CD14-positive monocyte (primary cell): Measurements from ENCODE around the gene IGSF1. TPM values are rescaled to one million over a fixed set of nuclear protein-coding genes. Genes with fewer than 3 reads are reported as not detected.
"Not testable (repeated sequence)": the region's sequence is repeated elsewhere in the genome, so short reads cannot be mapped to it uniquely, and the experiment has no call there.

Experiments
- DNase-seq, 3 donors: peaks; one replicate each; pipeline ENCODE4 v3.0.0-alpha.2; 2011 to 2022
- H2AFZ ChIP-seq: 2 replicates; pipeline ENCODE4 v1.6.0; 2012; ENCODE audit warnings: mild to moderate bottlenecking, low read depth, low read length, inconsistent platforms; ENCODE audit not compliant: insufficient read depth, poor library complexity, severe bottlenecking
- H3K27ac ChIP-seq, 2 donors: 1 replicate in 1 of 2; 2 replicates in 1 of 2; pipeline ENCODE4 v1.5.1; 2012 to 2013; ENCODE audit warnings: low read length in 2 of 2, control low read depth in 1 of 2, inconsistent platforms in 1 of 2, low read depth in 1 of 2, mild to moderate bottlenecking in 1 of 2
- H3K27me3 ChIP-seq, 2 donors: one replicate each; pipeline versions ENCODE4 v1.6.0 to v1.6.1; 2011 to 2013; ENCODE audit warnings: low read length in 2 of 2; ENCODE audit not compliant: control insufficient read depth in 2 of 2, insufficient read depth in 2 of 2
- H3K36me3 ChIP-seq, 2 donors: replicated peaks in 1 of 2; 1 replicate in 1 of 2; 2 replicates in 1 of 2; pipeline versions ENCODE4 v1.5.1 to v1.6.1; 2012 to 2013; ENCODE audit warnings: low read length in 2 of 2, control low read depth in 1 of 2, inconsistent platforms in 1 of 2, mild to moderate bottlenecking in 1 of 2; ENCODE audit not compliant: insufficient read depth in 2 of 2, control insufficient read depth in 1 of 2
- H3K4me1 ChIP-seq, 2 donors: 1 replicate in 1 of 2; 2 replicates in 1 of 2; pipeline versions ENCODE4 v1.5.1 to v1.6.1; 2012 to 2013; ENCODE audit warnings: low read length in 2 of 2, control low read depth in 1 of 2, inconsistent platforms in 1 of 2, mild to moderate bottlenecking in 1 of 2, moderate library complexity in 1 of 2; ENCODE audit not compliant: insufficient read depth in 2 of 2, control insufficient read depth in 1 of 2
- H3K4me2 ChIP-seq: replicated peaks from 2 replicates; pipeline ENCODE3; 2012; ENCODE audit warnings: low read length, moderate library complexity, mild to moderate bottlenecking; ENCODE audit not compliant: poor library complexity, severe bottlenecking; ENCODE audit errors: extremely low read depth
- H3K4me3 ChIP-seq, 3 experiments: fragments of 200-600 bp in 1 of 3; sonication (generic) in 1 of 3; replicated peaks in 1 of 3; 1 replicate in 2 of 3; 2 replicates in 1 of 3; pipeline ENCODE4 v1.5.1; 2011 to 2013; ENCODE audit warnings: low read length in 3 of 3, mild to moderate bottlenecking in 3 of 3, control low read depth in 2 of 3, low read depth in 2 of 3, inconsistent platforms in 1 of 3, moderate library complexity in 1 of 3
- H3K79me2 ChIP-seq: 2 replicates; pipeline ENCODE4 v1.6.0; 2012; ENCODE audit warnings: mild to moderate bottlenecking, control low read depth, inconsistent platforms, low read length, moderate library complexity; ENCODE audit not compliant: insufficient read depth
- H3K9ac ChIP-seq: 2 replicates; pipeline ENCODE4 v1.6.0; 2017; ENCODE audit warnings: low read length, mild to moderate bottlenecking; ENCODE audit not compliant: insufficient read depth, poor library complexity, severe bottlenecking
- H3K9me3 ChIP-seq, 2 donors: replicated peaks in 1 of 2; 1 replicate in 1 of 2; 2 replicates in 1 of 2; pipeline versions ENCODE4 v1.5.1 to v1.6.1; 2012 to 2013; ENCODE audit warnings: low read length in 2 of 2, control low read depth in 1 of 2; ENCODE audit not compliant: control insufficient read depth in 1 of 2, insufficient read depth in 1 of 2
- H4K20me1 ChIP-seq: 2 replicates; pipeline ENCODE4 v1.6.0; 2012; ENCODE audit warnings: mild to moderate bottlenecking, low read length, control low read depth, moderate library complexity; ENCODE audit not compliant: insufficient read depth
- H3K27ac Mint-ChIP-seq, 7 donors: one replicate each; pipeline ENCODE4 v1.8.0; 2020; ENCODE audit warnings: mild to moderate bottlenecking in 7 of 7, mixed read lengths in 7 of 7, moderate library complexity in 6 of 7, inconsistent platforms in 2 of 7
- H3K27me3 Mint-ChIP-seq, 3 donors: one replicate each; pipeline ENCODE4 v1.8.0; 2021 to 2022; ENCODE audit warnings: low read depth in 3 of 3, mild to moderate bottlenecking in 3 of 3, mixed read lengths in 3 of 3, moderate library complexity in 3 of 3, inconsistent platforms in 1 of 3
- H3K36me3 Mint-ChIP-seq, 2 donors: one replicate each; pipeline ENCODE4 v1.8.0; 2020; ENCODE audit warnings: mixed read lengths in 2 of 2, inconsistent platforms in 1 of 2, mild to moderate bottlenecking in 1 of 2
- H3K4me1 Mint-ChIP-seq: one replicate; pipeline ENCODE4 v1.8.0; 2020; ENCODE audit warnings: mild to moderate bottlenecking, mixed read lengths
- H3K4me3 Mint-ChIP-seq, 2 donors: one replicate each; pipeline ENCODE4 v1.8.0; 2020; ENCODE audit warnings: mild to moderate bottlenecking in 2 of 2, mixed read lengths in 2 of 2, moderate library complexity in 1 of 2
- H3K9me3 Mint-ChIP-seq, 7 donors: one replicate each; pipeline ENCODE4 v1.8.0; 2020 to 2022; ENCODE audit warnings: mixed read lengths in 7 of 7, mild to moderate bottlenecking in 6 of 7, moderate library complexity in 6 of 7, inconsistent platforms in 2 of 7
- WGBS: methylation state at CpG from one replicate; pipeline ENCODE4 v1.1.5; 2013; ENCODE audit warnings: missing lambda C conversion rate; ENCODE audit not compliant: insufficient coverage; 5-methylcytosine and 5-hydroxymethylcytosine counted together
- intact Hi-C, 2 donors: fragments of 100-400 bp; cut with micrococcal nuclease; formaldehyde crosslinking; loops; one replicate each; pipeline versions ENCODE4 v1.15.0 to v1.15.1; 2023
- polyA plus RNA-seq, 3 donors: library from polyadenylated mRNA; depleted of rRNA in 1 of 3; unstranded in 2 of 3; stranded (reverse) in 1 of 3; fragments of 300-500 nt in 2 of 3; fragments of >200 nt in 1 of 3; fragmentation: Illumina TruSeq in 2 of 3; gene quantifications; 1 replicate in 2 of 3; 2 replicates in 1 of 3; pipeline ENCODE4 v1.2.3, GENCODE V29; 2012 to 2021
- TF ChIP-seq, protein P1 (sequence below): fragments of 200-600 bp; IDR thresholded peaks from one replicate; pipeline ENCODE4 v1.8.0; 2022; ENCODE audit warnings: antibody characterized with exemption, mild to moderate bottlenecking

The IGSF1 gene
- polyA plus RNA-seq, 3 donors: not detected

DNA sequence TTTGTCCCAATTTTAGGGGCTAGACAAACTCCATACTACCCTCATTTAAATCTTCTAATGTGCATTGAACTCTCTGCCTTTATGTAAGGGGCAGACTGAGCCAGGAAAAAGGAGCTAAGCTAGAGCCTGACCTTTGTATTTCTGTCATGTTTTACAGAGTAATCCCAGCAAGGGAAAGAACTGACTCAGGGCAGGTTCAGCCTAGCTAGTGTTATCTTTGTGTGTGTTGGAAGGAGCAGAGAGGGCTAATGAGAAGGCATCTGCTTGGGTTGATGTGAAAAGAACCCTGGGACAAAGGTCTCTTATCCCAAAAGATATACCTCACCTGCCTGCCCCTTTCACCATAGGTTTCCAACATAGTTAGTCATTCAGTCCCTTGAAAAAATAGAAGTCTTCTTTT is 31.7 kb downstream of the IGSF1 start:
- Histone ChIP-seq H3K4me2 (no peak overlapping the region), H2AFZ (no peak overlapping the region), H3K9me3 (no peaks in the 10 kb centered on the region), H3K4me3 (no peak overlapping the region), H3K79me2 (no peaks in the 10 kb centered on the region), H3K27ac (no peak overlapping the region), H3K36me3 (no peaks in the 10 kb centered on the region), H3K4me1 (no peaks in the 10 kb centered on the region), H3K27me3 (no peaks in the 10 kb centered on the region), H3K9ac (no peak overlapping the region), H4K20me1 (no peaks in the 10 kb centered on the region)
- TF ChIP-seq, protein P1, sequence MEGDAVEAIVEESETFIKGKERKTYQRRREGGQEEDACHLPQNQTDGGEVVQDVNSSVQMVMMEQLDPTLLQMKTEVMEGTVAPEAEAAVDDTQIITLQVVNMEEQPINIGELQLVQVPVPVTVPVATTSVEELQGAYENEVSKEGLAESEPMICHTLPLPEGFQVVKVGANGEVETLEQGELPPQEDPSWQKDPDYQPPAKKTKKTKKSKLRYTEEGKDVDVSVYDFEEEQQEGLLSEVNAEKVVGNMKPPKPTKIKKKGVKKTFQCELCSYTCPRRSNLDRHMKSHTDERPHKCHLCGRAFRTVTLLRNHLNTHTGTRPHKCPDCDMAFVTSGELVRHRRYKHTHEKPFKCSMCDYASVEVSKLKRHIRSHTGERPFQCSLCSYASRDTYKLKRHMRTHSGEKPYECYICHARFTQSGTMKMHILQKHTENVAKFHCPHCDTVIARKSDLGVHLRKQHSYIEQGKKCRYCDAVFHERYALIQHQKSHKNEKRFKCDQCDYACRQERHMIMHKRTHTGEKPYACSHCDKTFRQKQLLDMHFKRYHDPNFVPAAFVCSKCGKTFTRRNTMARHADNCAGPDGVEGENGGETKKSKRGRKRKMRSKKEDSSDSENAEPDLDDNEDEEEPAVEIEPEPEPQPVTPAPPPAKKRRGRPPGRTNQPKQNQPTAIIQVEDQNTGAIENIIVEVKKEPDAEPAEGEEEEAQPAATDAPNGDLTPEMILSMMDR: no peak
- Mint-ChIP-seq H3K36me3 (no peaks in the 10 kb centered on the region), H3K4me3 (no peak overlapping the region), H3K9me3 (no peaks in the 10 kb centered on the region), H3K4me1 (no peaks in the 10 kb centered on the region), H3K27ac (no peak overlapping the region), H3K27me3 (peaks cover 0 to 3% (median 2%) of the 10 kb centered on the region in 3 donors)
- no peak for DNase-seq
- intact Hi-C loops: no loop called here

DNA sequence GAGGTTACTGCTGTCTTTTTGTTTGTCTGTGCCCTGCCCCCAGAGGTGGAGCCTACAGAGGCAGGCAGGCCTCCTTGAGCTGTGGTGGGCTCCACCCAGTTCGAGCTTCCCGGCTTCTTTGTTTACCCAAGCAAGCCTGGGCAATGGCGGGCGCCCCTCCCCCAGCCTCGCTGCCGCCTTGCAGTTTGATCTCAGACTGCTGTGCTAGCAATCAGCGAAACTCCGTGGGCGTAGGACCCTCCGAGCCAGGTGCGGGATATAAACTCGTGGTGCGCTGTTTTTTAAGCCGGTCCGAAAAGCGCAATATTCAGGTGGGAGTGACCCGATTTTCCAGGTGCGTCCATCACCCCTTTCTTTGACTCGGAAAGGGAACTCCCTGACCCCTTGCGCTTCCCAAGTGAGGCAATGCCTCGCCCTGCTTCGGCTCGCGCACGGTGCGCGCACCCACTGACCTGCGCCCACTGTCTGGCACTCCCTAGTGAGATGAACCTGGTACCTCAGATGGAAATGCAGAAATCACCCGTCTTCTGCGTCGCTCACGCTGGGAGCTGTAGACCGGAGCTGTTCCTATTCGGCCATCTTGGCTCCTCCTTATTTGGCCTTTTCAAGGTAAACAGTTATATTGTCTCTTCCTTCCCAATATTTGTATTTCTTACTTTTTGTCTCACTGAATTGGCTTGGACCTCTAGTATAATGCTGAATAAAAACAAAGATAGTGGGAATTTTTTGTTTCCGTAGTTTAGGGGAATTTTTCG is 37.9 kb downstream of the IGSF1 start:
- H3K4me1 ChIP-seq, intact Hi-C loops, H3K27ac Mint-ChIP-seq: not testable (repeated sequence)

More for the DNA sequence above, 37.9 kb downstream of the IGSF1 start:
- H3K4me2 ChIP-seq, DNase-seq, H3K4me3 ChIP-seq, H3K9ac ChIP-seq, H3K36me3 ChIP-seq, H3K79me2 ChIP-seq, H3K27ac ChIP-seq, H3K9me3 Mint-ChIP-seq, H3K36me3 Mint-ChIP-seq, H3K27me3 ChIP-seq, H3K27me3 Mint-ChIP-seq, H3K9me3 ChIP-seq, H3K4me1 Mint-ChIP-seq, H4K20me1 ChIP-seq, H2AFZ ChIP-seq, H3K4me3 Mint-ChIP-seq: not testable (repeated sequence)
- WGBS: no CpG with 5 or more reads among the region's 36 CpGs
